Dendritic cell treated with granulocyte-macrophage colony-stimulating factor and Interleukin-4, amounts not matched to agents 40 ng/mL and 50 ng/mL, for 4 days (primary cell): ENCODE data around the gene PLAGL2.
"Not testable (repeated sequence)": the region's sequence is repeated elsewhere in the genome, so short reads cannot be mapped to it uniquely, and the experiment has no call there.

Source experiments
- H3K27ac Mint-ChIP-seq: one replicate; pipeline ENCODE4 v1.8.0; 2022; ENCODE audit warnings: mild to moderate bottlenecking, mixed read lengths
- H3K27me3 Mint-ChIP-seq: one replicate; pipeline ENCODE4 v1.8.0; 2022; ENCODE audit warnings: mild to moderate bottlenecking, mixed read lengths
- H3K36me3 Mint-ChIP-seq: one replicate; pipeline ENCODE4 v1.8.0; 2022; ENCODE audit warnings: low read depth, mixed read lengths
- H3K4me1 Mint-ChIP-seq: one replicate; pipeline ENCODE4 v1.8.0; 2022; ENCODE audit warnings: low read depth, mixed read lengths
- H3K4me3 Mint-ChIP-seq: one replicate; pipeline ENCODE4 v1.8.0; 2022; ENCODE audit warnings: mild to moderate bottlenecking, moderate library complexity, mixed read lengths
- H3K9me3 Mint-ChIP-seq: one replicate; pipeline ENCODE4 v1.8.0; 2022; ENCODE audit warnings: mixed read lengths
- intact Hi-C: fragments of 100-400 bp; cut with micrococcal nuclease; formaldehyde crosslinking; loops from one replicate; pipeline ENCODE4 v1.15.0; 2022

Gene PLAGL2

DNA sequence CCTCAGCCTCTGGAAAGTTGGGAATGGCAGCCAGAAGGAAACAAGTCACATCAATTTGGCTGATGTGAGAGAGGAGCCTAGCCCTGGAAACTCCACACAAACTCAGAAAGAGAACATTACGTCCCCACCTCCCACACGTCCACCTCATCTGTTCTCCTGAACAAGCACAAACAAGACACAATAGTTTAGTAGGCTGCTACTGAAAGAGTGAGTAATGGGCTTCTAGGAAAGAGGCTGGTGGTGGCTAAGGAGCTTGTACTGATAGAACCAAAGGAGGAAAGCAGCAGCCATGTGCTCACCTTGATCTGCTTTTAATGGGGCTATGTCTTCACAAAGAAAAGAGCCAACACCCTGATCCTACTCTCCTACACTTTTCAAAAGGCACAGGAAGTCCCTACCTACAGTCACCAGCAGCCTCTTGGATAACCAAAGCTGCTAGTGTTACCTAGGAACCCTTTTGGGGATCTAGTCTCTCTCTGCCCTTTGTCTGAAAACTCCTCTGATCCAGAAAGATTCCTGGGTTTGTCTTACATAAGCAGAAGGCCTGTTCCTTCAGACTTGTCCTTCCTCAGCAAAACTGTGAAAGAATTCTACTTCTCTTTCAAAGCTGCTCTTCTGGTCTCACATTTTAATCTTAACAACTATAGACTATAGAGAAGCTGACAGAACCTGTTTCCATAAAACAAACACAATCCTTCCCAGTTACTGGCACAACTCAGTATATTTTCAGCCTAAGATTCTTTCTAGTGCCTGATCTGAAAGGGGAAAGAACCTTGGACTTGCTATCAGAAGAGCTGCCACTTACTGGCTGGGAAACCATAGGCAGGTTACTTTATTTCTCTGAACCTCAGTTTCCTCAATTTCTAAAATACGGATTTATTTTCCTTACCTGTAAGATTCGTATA lies 3.1 kb downstream of the PLAGL2 start:
- no peak overlapping the region for H3K4me3 Mint-ChIP-seq
- H3K27me3 Mint-ChIP-seq: no peaks in the 10 kb centered on the region
- H3K9me3 Mint-ChIP-seq: no peaks in the 10 kb centered on the region
- peaks cover 84% of the 10 kb centered on the region for H3K4me1 Mint-ChIP-seq
- peaks cover 51% of the 10 kb centered on the region for H3K36me3 Mint-ChIP-seq
- intact Hi-C loops: no loop called here
- peak overlapping the region; percentile 65 for H3K27ac Mint-ChIP-seq

- Mint-ChIP-seq H3K4me1 (peaks cover 84% of the 10 kb centered on the region), H3K9me3 (no peaks in the 10 kb centered on the region), H3K27me3 (no peaks in the 10 kb centered on the region), H3K27ac (peak overlapping the region; percentile 31), H3K36me3 (peaks cover 55% of the 10 kb centered on the region), H3K4me3 (no peak overlapping the region)
- intact Hi-C loops: no loop called here
Measured at GRCh38 chr20:32203356-32204204, 4.0 kb downstream of the PLAGL2 start.

DNA sequence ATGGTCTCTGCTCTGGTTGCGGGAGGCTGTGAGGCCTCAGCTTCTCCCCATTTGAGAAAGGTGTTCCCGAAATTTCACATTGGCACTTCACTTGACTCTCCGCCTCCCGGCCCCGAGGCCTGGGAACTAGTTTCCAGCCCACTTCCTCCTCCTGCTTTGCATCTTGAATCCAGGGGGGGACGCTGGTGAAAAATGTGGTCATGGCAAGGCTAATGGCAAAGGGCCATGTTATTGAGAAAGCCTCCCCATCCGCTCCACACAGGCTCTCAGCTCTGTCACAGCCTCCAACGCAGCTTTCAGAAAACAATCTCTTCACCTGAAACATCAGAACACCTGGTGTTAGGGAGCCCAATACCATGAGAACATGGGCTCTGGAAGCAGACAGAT lies 5.6 kb downstream of the PLAGL2 start:
- no peaks in the 10 kb centered on the region for H3K9me3 Mint-ChIP-seq
- peaks cover 92% of the 10 kb centered on the region for H3K4me1 Mint-ChIP-seq
- H3K4me3 Mint-ChIP-seq: no peak overlapping the region
- no peak overlapping the region for H3K27ac Mint-ChIP-seq
- intact Hi-C loops: no loop called here
- H3K27me3 Mint-ChIP-seq: no peaks in the 10 kb centered on the region
- H3K36me3 Mint-ChIP-seq: peaks cover 63% of the 10 kb centered on the region

GRCh38 chr20:32201296-32201976 lies 6.1 kb downstream of the PLAGL2 start:
- H3K4me1 Mint-ChIP-seq: peaks cover 87% of the 10 kb centered on the region
- no peaks in the 10 kb centered on the region for H3K27me3 Mint-ChIP-seq
- peaks cover 65% of the 10 kb centered on the region for H3K36me3 Mint-ChIP-seq
- H3K27ac Mint-ChIP-seq: no peak overlapping the region
- H3K9me3 Mint-ChIP-seq: no peaks in the 10 kb centered on the region
- no peak overlapping the region for H3K4me3 Mint-ChIP-seq
- intact Hi-C loops: no loop called here

GRCh38 chr20:32199006-32199405 lies 8.5 kb downstream of the PLAGL2 start:
- H3K9me3 Mint-ChIP-seq: no peaks in the 10 kb centered on the region
- H3K4me1 Mint-ChIP-seq: peaks cover 77% of the 10 kb centered on the region
- no peak overlapping the region for H3K27ac Mint-ChIP-seq
- no peak overlapping the region for H3K4me3 Mint-ChIP-seq
- H3K36me3 Mint-ChIP-seq: peaks cover 84% of the 10 kb centered on the region
- no peaks in the 10 kb centered on the region for H3K27me3 Mint-ChIP-seq
- intact Hi-C loops: no loop called here

DNA sequence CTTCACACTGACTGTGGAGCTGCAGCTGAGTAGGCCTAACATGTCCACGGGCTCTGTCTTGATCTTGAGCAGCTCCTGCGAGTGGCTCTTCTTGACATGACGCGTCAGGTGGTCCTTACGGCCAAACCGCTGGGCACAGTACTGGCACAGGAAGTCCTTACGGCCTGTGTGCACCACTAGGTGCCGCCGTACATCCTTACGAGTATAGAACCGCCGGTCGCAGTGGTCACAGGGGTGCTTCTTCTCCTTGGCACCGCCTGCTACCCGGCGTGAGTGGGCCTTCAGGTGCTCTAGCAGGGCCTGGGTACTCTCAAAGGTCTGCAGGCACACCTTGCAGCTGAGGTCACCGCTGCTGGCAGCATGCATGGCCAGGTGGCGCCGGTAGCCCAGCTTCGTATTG lies 10.4 kb downstream of the PLAGL2 start:
- Mint-ChIP-seq H3K36me3 (peaks cover 87% of the 10 kb centered on the region), H3K4me1 (peaks cover 68% of the 10 kb centered on the region)
- H3K27me3 Mint-ChIP-seq, H3K9me3 Mint-ChIP-seq, H3K27ac Mint-ChIP-seq, H3K4me3 Mint-ChIP-seq, intact Hi-C loops: not testable (repeated sequence)

- H3K9me3 Mint-ChIP-seq, H3K27me3 Mint-ChIP-seq, H3K4me3 Mint-ChIP-seq, intact Hi-C loops, H3K27ac Mint-ChIP-seq: not testable (repeated sequence)
- Mint-ChIP-seq H3K36me3 (peaks cover 82% of the 10 kb centered on the region), H3K4me1 (peaks cover 62% of the 10 kb centered on the region)
Measured at GRCh38 chr20:32196613-32197012, 10.9 kb downstream of the PLAGL2 start.

- H3K36me3 Mint-ChIP-seq: peaks cover 72% of the 10 kb centered on the region
- H3K4me3 Mint-ChIP-seq: no peak overlapping the region
- H3K27me3 Mint-ChIP-seq: peaks cover 4% of the 10 kb centered on the region
- H3K9me3 Mint-ChIP-seq: no peaks in the 10 kb centered on the region
- peaks cover 60% of the 10 kb centered on the region for H3K4me1 Mint-ChIP-seq
- intact Hi-C loops: no loop called here
- H3K27ac Mint-ChIP-seq: no peak overlapping the region
Measured at GRCh38 chr20:32195581-32195980, 12.0 kb downstream of the PLAGL2 start.

DNA sequence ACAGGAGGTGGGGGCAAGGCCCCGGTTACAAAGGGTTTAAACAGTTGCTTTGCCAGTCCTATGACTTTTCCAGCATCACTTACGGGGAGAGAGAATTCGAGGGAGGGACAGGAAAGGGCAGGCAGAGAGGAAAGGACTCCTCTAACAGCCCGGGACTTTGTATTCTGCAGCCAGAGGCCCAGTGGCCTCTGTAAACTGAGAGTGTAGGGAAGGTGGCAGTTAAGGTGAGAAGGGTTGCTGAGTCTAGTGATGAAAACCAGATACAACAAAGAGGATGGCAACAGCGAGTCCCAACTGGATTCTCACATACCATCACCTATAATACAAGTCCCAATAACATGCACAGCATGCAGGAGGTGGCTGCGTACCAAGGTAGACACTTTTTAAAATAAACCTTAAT lies 13.5 kb downstream of the PLAGL2 start:
- no peak overlapping the region for H3K4me3 Mint-ChIP-seq
- peaks cover 48% of the 10 kb centered on the region for H3K4me1 Mint-ChIP-seq
- no peak overlapping the region for H3K27ac Mint-ChIP-seq

DNA sequence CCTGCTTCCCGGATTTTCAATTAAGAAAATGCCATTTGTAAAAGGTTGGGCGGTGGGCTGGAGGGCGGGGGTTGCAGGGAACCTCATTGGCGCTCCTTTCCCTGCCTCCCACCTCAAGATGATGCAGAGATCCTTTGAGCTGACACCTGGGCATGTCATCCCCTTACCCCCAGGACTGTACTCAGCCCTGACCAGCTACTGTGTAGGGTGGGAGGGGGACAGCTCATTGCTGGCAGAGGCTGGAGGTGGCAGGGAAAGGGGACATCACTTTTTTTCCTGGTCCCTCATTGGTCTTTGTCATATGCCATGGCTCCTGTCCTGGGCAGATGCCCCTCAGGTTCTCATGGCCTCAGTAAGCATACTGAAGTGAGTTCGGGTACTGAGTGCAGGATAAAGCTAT lies 14.2 kb downstream of the PLAGL2 start:
- H3K27ac Mint-ChIP-seq, H3K9me3 Mint-ChIP-seq, intact Hi-C loops, H3K4me3 Mint-ChIP-seq: not testable (repeated sequence)
- peaks cover 15% of the 10 kb centered on the region for H3K27me3 Mint-ChIP-seq
- H3K4me1 Mint-ChIP-seq: peaks cover 42% of the 10 kb centered on the region
- H3K36me3 Mint-ChIP-seq: peaks cover 54% of the 10 kb centered on the region

More for the DNA sequence above, 13.5 kb downstream of the PLAGL2 start:
- peaks cover 13% of the 10 kb centered on the region for H3K27me3 Mint-ChIP-seq
- H3K9me3 Mint-ChIP-seq: no peaks in the 10 kb centered on the region
- intact Hi-C loops: no loop called here
- H3K36me3 Mint-ChIP-seq: peaks cover 56% of the 10 kb centered on the region

- Mint-ChIP-seq H3K27ac (no peak overlapping the region), H3K27me3 (peaks cover 15% of the 10 kb centered on the region)
- intact Hi-C loops: no loop called here
Measured at GRCh38 chr20:32192698-32193097, 14.8 kb downstream of the PLAGL2 start.

DNA sequence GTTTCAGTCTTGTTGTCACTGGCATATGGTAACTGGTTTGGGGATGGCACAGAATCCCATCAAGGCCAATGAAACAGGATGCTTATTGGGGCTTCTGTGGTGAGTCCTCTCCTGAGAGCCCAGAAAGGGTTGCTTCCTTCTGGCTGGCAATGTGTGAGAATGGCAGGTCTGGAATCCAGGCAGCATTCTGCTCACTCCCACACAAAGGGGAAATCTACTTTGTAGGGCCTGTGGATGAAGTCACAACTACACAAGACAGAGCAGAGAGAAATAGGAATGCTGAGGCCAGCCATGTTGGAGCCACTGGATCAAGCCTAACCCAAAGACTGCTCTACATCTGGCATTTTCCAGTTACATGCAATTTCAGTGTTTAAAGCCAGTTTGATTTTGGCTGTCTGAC lies 15.7 kb downstream of the PLAGL2 start:
- no peak overlapping the region for H3K4me3 Mint-ChIP-seq
- no peak overlapping the region for H3K27ac Mint-ChIP-seq
- H3K36me3 Mint-ChIP-seq: peaks cover 41% of the 10 kb centered on the region
- intact Hi-C loops: no loop called here
- peaks cover 15% of the 10 kb centered on the region for H3K27me3 Mint-ChIP-seq
- H3K4me1 Mint-ChIP-seq: peaks cover 33% of the 10 kb centered on the region
- no peaks in the 10 kb centered on the region for H3K9me3 Mint-ChIP-seq

More at GRCh38 chr20:32192698-32193097, 14.8 kb downstream of the PLAGL2 start:
- peaks cover 49% of the 10 kb centered on the region for H3K36me3 Mint-ChIP-seq
- H3K9me3 Mint-ChIP-seq: no peaks in the 10 kb centered on the region
- H3K4me1 Mint-ChIP-seq: peaks cover 35% of the 10 kb centered on the region
- H3K4me3 Mint-ChIP-seq: no peak overlapping the region

- Mint-ChIP-seq H3K4me1 (peaks cover 33% of the 10 kb centered on the region), H3K9me3 (no peaks in the 10 kb centered on the region), H3K27ac (no peak overlapping the region), H3K36me3 (peaks cover 36% of the 10 kb centered on the region), H3K4me3 (no peak overlapping the region), H3K27me3 (peaks cover 15% of the 10 kb centered on the region)
- intact Hi-C loops: no loop called here
Measured at GRCh38 chr20:32191422-32191821, 16.1 kb downstream of the PLAGL2 start.
